Dedifferentiated amniotic fluid mesenchymal stem cell (primary cell): Measurements from ENCODE around the gene PEX14.
"Not testable (repeated sequence)": the region's sequence is repeated elsewhere in the genome, so short reads cannot be mapped to it uniquely, and the experiment has no call there.

Experiments used
- DNase-seq: peaks from one replicate; pipeline ENCODE4 v3.0.0-alpha.2; 2016; ENCODE audit errors: extremely low spot score

PEX14 gene

GRCh38 chr1:10474613-10475507, at the start of gene PEX14:
Gene PEX14, plus strand, starts transcription at chr1:10474950. Its CDS starts 17 bp downstream, at chr1:10474967.
- DNase-seq, result peak; percentile 82

- not testable (repeated sequence) for DNase-seq
Observed at GRCh38 chr1:10425826-10426534, 48.8 kb upstream of the PEX14 start.

- not testable (repeated sequence) for DNase-seq
Observed at GRCh38 chr1:10426535-10426848, 48.3 kb upstream of the PEX14 start.

- no peak for DNase-seq
Observed at GRCh38 chr1:10428984-10429383, 45.8 kb upstream of the PEX14 start.

- no peak for DNase-seq
Observed at GRCh38 chr1:10429868-10430215, 44.9 kb upstream of the PEX14 start.

GRCh38 chr1:10430216-10431069, 44.3 kb upstream of the PEX14 start, which contains the start of gene CENPS:
Gene CENPS, plus strand, starts transcription at chr1:10430433. Its CDS starts 85 bp downstream, at chr1:10430518.
- peak; percentile 87 for DNase-seq

- DNase-seq, result no peak
Observed at GRCh38 chr1:10431070-10431730, 43.5 kb upstream of the PEX14 start.

GRCh38 chr1:10432910-10433700, 41.6 kb upstream of the PEX14 start:
- no peak for DNase-seq

GRCh38 chr1:10433790-10434189, 41.0 kb upstream of the PEX14 start:
- no peak for DNase-seq

GRCh38 chr1:10434590-10434989, 40.2 kb upstream of the PEX14 start:
- DNase-seq, result no peak

GRCh38 chr1:10437052-10437451, 37.7 kb upstream of the PEX14 start:
- no peak for DNase-seq

- no peak for DNase-seq
Observed at GRCh38 chr1:10438677-10439163, 36.0 kb upstream of the PEX14 start.

- no peak for DNase-seq
Observed at GRCh38 chr1:10440305-10440704, 34.4 kb upstream of the PEX14 start.

- DNase-seq, result no peak
Observed at GRCh38 chr1:10440794-10441193, 34.0 kb upstream of the PEX14 start.

- DNase-seq, result no peak
Observed at GRCh38 chr1:10444248-10444647, 30.5 kb upstream of the PEX14 start.

- no peak for DNase-seq
Observed at GRCh38 chr1:10444795-10445397, 29.9 kb upstream of the PEX14 start.

GRCh38 chr1:10446790-10447422, 27.8 kb upstream of the PEX14 start:
- no peak for DNase-seq

- DNase-seq, result no peak
Observed at GRCh38 chr1:10449751-10450150, 25.0 kb upstream of the PEX14 start, which contains the start of gene CORT. Gene CORT, plus strand, starts transcription at chr1:10450031. Its CDS starts 193 bp downstream, at chr1:10450224.

GRCh38 chr1:10450156-10450814, 24.5 kb upstream of the PEX14 start:
- DNase-seq, result no peak
